NCI-H82 treated with DMSO at 0.1 percent for 48 hours (cell line): ENCODE measurements around the gene C1QTNF9B.
A peak's percentile ranks its signal among the peaks of the same experiment; 100 is the strongest.
"Not testable (repeated sequence)": the region's sequence is repeated elsewhere in the genome, so short reads cannot be mapped to it uniquely, and the experiment has no call there.

Source experiments
- DNase-seq: peaks from one replicate; lab custom pipeline; 2025; ENCODE audit not compliant: unreplicated experiment; lab: John Stamatoyannopoulos, UW

Gene C1QTNF9B

DNA sequence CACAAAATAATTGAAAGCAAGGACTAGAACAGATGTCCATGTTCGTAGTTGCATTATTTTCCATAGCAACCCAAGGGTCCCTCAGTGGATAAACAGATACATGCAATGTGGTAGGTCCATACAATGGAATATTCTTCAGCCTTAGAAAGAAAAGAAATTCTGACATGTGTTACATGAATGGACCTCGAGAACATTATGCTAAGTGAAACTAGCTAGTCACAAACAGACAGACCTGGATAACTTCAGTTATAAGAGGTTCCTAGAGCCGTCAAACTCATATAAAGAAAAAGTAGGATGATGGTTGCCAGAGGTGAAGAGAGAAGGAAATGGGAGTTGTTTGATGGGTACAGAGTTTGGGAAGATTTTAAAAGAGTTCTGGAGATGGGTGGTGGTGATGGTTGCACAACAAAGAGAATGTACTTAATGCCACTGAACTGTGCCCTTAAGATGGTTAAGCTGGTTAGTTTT, at the start of gene C1QTNF9B:
Gene C1QTNF9B (minus strand): TSS at position 51 of the 468 bp plus-strand sequence.
- DNase-seq, result not testable (repeated sequence)

DNA sequence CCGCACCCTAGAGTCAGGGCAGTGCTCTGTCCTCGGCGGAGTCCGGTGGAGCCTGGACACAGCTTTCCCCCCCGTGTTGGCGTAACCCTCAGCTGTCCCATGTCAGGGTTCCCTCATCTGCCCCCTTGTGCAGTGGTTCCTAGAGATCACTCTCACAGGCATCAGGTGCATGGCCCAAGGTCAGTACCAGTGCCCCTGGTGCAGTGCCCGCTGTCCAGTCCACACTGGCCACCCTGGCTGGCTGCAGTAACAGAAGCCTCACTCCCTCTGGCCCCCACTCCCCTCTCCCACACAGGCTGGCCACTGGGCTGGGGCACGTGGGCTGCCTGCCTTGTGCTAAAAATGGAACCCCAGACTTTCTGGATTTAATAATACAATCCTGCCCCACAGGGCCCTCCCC, 49.6 kb upstream of the C1QTNF9B start:
- no peak for DNase-seq

- DNase-seq, result no peak
Measured at GRCh38 chr13:23946067-23946466, 48.8 kb upstream of the C1QTNF9B start.

- DNase-seq, result no peak
Measured at GRCh38 chr13:23945612-23946011, 48.3 kb upstream of the C1QTNF9B start.

GRCh38 chr13:23941211-23941610, 43.9 kb upstream of the C1QTNF9B start:
- no peak for DNase-seq

DNA sequence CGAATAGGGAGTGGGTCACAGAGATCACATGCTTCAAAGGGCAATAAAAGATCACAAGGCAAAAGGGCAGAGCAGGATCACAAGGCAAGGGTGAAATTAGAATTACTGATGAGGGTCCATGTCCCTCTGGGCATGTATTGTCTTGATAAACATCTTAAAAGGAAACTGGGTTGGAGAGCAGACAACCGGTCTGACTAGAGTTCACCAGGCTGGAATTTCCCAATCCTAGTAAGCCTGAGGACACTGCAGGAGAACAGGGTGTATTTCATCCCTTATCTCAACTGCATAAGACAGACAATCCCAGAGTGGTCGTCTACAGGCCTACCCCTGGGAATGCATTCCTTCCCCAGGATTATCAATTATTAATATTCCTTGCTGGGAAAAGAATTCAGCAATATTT, 42.4 kb upstream of the C1QTNF9B start:
- DNase-seq, result not testable (repeated sequence)

DNA sequence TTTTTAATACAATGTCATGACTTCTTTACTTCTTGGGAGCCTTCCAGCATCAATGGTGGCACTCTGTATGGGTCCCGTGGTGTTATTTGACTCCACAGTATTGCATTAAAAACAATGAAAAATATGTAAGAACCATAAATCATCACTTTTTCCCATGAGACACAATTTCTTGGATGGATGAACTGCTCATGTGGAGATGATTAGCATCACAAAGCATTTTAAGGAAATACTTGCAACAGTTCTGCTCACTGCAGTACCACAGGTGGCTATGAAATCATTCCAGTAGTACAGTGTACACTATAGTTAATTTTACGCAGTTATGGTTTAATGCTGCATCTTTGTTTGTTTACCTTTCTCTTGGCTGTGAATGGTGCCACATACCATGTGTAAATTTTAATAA, 37.2 kb upstream of the C1QTNF9B start:
- DNase-seq, result no peak

GRCh38 chr13:23928985-23929384, 31.7 kb upstream of the C1QTNF9B start:
- DNase-seq, result peak; percentile 96

DNA sequence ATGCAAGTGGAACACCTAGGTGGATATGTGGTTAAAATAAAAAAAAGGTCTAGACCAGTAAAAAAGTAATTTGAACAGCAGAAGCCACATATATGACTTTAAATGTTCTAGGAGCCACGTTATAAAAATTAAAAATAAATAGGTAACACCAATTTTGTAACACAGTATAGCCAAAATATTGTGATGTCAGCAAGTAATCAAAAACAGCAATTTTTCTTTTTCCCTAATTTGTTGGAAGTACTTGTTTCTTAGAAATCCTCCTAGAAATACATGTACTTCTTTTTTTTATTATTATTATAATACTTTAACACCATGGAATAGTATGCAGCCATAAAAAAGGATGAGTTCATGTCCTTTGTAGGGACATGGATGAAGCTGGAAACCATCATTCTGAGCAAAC, 25.7 kb upstream of the C1QTNF9B start:
- DNase-seq, result no peak

GRCh38 chr13:23922005-23922932, 25.0 kb upstream of the C1QTNF9B start:
- DNase-seq, result no peak

- DNase-seq, result peak; percentile 46
Measured at GRCh38 chr13:23921451-23921888, 24.2 kb upstream of the C1QTNF9B start.

DNA sequence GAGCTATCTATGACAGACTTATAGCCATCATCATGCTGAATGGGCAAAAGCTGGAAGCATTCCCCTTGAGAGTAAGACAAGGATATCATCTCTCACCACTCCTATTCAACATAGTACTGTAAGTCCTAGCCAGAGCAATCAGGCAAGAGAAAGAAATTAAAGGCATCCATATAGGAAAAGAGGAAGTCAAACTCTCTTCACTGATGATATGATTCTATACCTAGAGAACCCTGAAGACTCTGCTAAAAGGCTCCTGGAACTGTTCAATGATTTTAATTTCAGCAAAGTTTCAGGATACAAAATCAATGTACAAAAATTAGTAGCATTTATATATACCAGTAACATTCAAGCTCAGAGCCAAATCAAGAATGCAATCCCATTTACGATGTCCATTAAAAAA, 21.7 kb upstream of the C1QTNF9B start:
- DNase-seq, result no peak

GRCh38 chr13:23918208-23918607, 20.9 kb upstream of the C1QTNF9B start:
- DNase-seq, result no peak

- peak; percentile 40 for DNase-seq
Measured at GRCh38 chr13:23915308-23915707, 18.0 kb upstream of the C1QTNF9B start.

DNA sequence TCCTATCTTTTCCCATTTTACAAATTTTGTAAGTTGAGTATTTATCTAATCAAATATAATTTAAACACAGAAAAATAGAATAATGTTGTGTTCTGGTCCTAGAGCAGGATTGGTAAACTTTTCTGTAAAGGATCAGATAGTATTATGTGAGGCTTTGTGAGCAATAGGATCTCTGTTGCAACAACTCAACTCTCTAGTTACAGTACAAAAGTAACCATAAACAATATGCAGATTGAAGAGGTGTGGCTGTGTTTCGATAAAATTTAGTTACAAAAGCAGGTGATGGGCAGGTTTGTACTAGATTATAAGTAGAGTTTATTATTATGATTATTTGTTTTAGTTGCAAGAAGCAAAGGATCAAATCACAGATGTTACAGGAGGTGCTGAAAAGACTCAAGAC, 15.2 kb upstream of the C1QTNF9B start:
- DNase-seq, result no peak

GRCh38 chr13:23909606-23910005, 12.3 kb upstream of the C1QTNF9B start:
- DNase-seq, result no peak

GRCh38 chr13:23905766-23906165, 8.5 kb upstream of the C1QTNF9B start:
- DNase-seq, result no peak

DNA sequence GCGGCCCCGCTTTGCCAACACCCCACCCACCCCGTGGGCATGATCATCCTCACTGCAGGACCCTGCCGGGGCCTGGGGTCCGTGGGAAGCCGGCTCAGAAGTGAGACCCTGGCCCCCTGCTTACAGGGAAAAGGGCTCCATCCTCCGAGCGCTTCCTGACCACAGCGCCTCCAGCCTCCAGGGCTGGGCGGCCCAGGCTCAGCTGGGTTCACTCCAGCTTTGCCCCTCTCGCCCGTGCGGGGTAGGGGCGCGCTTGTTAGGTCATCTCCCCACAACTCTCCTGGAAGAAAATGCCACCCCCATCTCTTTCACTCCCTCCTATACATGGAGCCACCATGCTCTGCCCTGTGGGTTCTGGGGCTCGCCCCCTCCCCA, 6.6 kb upstream of the C1QTNF9B start:
- no peak for DNase-seq

DNA sequence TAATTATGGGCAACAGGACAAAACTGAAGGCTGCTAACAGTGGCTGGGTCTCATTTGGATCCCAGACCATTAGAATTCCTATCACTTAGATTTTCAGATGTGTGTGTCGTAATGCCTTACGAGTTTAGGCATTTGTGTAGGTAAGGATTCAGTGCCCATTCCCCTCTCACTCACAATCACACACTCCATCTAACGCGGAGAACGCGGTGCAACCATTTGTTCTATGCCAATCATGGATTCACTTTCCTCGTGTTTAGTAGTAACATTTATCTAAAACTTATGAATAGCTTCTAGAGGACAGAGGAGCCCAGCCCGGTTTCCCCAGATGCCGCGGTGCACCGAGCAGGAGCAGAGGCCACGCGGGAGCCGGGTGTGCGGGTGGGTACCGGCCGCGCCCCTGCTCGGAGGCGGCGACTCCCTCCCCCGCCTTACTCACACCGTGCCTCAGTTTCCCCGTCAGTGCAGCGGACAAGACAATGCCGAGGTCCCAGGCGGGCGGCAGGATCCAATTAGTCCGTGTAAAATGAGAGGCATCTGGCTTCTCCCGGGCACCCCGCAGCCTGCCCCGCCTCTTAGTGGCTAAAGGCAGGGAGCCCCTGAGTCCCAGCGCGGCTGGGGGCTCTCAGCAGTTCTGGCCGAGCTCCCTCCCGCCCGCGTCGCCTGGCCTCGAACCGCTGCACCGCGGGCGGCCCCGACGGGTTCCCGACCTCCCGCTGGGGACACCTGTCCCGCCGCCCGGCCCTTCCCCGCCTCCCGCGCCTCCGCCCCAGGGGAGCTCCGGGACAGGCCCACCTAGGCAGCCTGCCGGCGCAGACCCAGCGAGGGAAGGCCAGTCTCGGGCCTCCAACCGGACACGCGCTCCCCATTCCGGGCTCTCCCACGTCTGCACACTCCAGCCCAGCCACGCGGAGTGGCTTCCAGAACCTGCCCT, 5.9 kb upstream of the C1QTNF9B start:
- no peak for DNase-seq

DNA sequence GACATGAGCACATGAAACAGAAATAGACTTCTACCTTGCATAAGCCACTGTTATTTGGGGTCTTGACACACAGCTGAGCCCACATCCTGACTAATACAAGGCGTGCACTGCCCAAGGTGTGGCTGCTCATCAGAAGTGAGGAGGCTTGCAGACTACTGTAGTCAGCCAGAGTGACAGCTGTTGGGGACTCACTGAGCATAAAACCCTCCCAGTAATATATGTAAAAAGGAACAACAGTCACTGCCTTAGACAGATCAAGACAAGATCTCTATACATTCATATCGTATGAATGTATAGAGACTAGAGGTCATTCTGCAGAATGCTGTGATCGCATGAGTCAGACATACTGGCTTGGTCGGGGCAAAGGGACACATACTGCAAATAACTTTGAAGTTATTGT, 4.1 kb upstream of the C1QTNF9B start:
- no peak for DNase-seq

DNA sequence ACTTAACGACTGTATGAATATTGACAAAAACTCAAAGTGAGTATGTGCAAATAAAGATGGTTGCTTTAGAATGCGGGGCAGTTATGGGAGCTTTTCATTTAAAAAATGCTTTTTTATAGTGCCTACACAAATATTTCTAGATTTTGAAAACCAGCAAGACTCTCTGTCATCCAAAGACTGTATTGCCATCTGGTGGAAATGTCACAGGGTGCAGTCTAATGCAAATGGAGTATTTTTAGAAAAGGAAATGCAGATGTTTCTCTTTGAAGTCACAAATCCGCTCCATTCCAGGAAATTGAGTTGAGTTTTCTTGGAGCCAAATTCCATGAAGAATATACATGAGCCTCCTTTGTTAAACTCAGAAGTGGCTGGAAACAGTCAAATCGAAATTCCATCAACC, 2.3 kb upstream of the C1QTNF9B start:
- no peak for DNase-seq

DNA sequence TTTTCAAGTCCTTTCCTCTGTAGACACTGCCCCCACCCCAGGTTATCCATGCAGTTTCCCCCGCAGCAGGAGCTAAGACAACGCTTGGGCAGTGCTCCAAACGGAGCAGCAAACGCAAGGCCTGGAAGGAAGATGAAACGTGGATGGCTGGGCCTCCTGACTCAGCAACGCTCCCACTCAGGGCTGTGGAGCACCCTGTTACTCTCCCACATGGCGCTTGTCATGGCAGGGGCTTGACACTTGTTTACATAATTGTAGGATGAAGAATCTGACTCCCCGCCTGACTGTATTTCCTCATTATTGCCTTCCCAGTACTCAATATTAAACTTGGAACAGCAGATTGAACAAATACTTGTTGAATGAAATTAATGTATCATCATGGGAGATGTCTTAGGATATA, 799 bp upstream of the C1QTNF9B start:
- DNase-seq, result no peak
